Spinal cord (tissue), 10 donors: ENCODE measurements around the gene KIF25. TPM values are rescaled to one million over a fixed set of nuclear protein-coding genes. Genes with fewer than 3 reads are reported as not detected.

ENCODE experiments used
- DNase-seq, 6 donors: peaks; one replicate each; pipeline versions ENCODE4 v3.0.0 to v3.0.0-alpha.2; 2013 to 2015; ENCODE audit warnings: low spot score in 6 of 6, low read depth in 4 of 6
- H3K27ac ChIP-seq: one replicate; pipeline ENCODE4 v1.5.1; 2013; ENCODE audit warnings: low read depth, low read length, control low read depth
- H3K27me3 ChIP-seq: one replicate; pipeline ENCODE4 v1.6.1; 2013; ENCODE audit warnings: low read length; ENCODE audit not compliant: control insufficient read depth, insufficient read depth
- H3K36me3 ChIP-seq: one replicate; pipeline ENCODE4 v1.6.1; 2013; ENCODE audit warnings: low read length; ENCODE audit not compliant: control insufficient read depth, insufficient read depth
- H3K4me1 ChIP-seq: one replicate; pipeline ENCODE4 v1.6.1; 2013; ENCODE audit warnings: low read length; ENCODE audit not compliant: control insufficient read depth, insufficient read depth
- H3K4me3 ChIP-seq: one replicate; pipeline ENCODE4 v1.5.1; 2013; ENCODE audit warnings: low read depth, low read length, control low read depth
- H3K9me3 ChIP-seq: one replicate; pipeline ENCODE4 v1.6.1; 2013; ENCODE audit warnings: low read length; ENCODE audit not compliant: control insufficient read depth, insufficient read depth
- WGBS: methylation state at CpG from one replicate; pipeline ENCODE4 v1.1.5; 2013; ENCODE audit warnings: missing lambda C conversion rate; ENCODE audit not compliant: insufficient coverage; 5-methylcytosine and 5-hydroxymethylcytosine counted together
- polyA plus RNA-seq, 2 donors: library from polyadenylated mRNA; unstranded; fragments of 120-200 nt; gene quantifications; one replicate each; pipeline ENCODE4 v1.2.1, GENCODE V29; 2013; ENCODE audit not compliant: insufficient read length in 2 of 2
- total RNA-seq, 2 donors: library from RNA; depleted of rRNA in 1 of 2; stranded (reverse); fragments of 120-200 nt in 1 of 2; fragments of >200 nt in 1 of 2; gene quantifications; one replicate each; pipeline versions ENCODE4 v1.2.3 to v1.2.4, GENCODE V29; 2013 to 2014
- donor health status: healthy.

KIF25 gene
- total and polyA plus RNA-seq, 4 donors, result 1.2 to 3.0 (median 2.2) TPM; not detected in 1

- Histone ChIP-seq H3K27ac (no peak overlapping the region), H3K4me1 (no peaks in the 10 kb centered on the region)
- DNase-seq, result no peak
Observed at GRCh38 chr6:167990016-167990945, 7.2 kb upstream of the KIF25 start.

GRCh38 chr6:167993169-167993568 lies 4.3 kb upstream of the KIF25 start:
- peaks cover 2% of the 10 kb centered on the region for H3K36me3 ChIP-seq
- H3K9me3 ChIP-seq, result no peaks in the 10 kb centered on the region
- H3K27ac ChIP-seq, result no peak overlapping the region
- no peak for DNase-seq
- 62% methylated on average over 4 of the region's 16 CpGs for WGBS
- no peak overlapping the region for H3K4me3 ChIP-seq
- H3K27me3 ChIP-seq, result no peaks in the 10 kb centered on the region
- H3K4me1 ChIP-seq, result peaks cover 7% of the 10 kb centered on the region

More at GRCh38 chr6:167990016-167990945, 7.2 kb upstream of the KIF25 start:
- WGBS, result 94% methylated on average over 75 of the region's 75 CpGs
- Histone ChIP-seq H3K4me3 (no peak overlapping the region), H3K27me3 (no peaks in the 10 kb centered on the region), H3K36me3 (peaks cover 2% of the 10 kb centered on the region), H3K9me3 (no peaks in the 10 kb centered on the region)

- 96% methylated on average over 8 of the region's 11 CpGs for WGBS
- H3K27ac ChIP-seq, result no peak overlapping the region
- no peaks in the 10 kb centered on the region for H3K9me3 ChIP-seq
- peaks cover 7% of the 10 kb centered on the region for H3K4me1 ChIP-seq
- H3K4me3 ChIP-seq, result no peak overlapping the region
- peaks cover 2% of the 10 kb centered on the region for H3K36me3 ChIP-seq
- H3K27me3 ChIP-seq, result no peaks in the 10 kb centered on the region
- no peak for DNase-seq
Observed at GRCh38 chr6:167993831-167994230, 3.6 kb upstream of the KIF25 start.

- peaks cover under 1% of the 10 kb centered on the region for H3K36me3 ChIP-seq
- no peaks in the 10 kb centered on the region for H3K27me3 ChIP-seq
- H3K9me3 ChIP-seq, result no peaks in the 10 kb centered on the region
- no peak overlapping the region for H3K27ac ChIP-seq
- H3K4me1 ChIP-seq, result peaks cover 7% of the 10 kb centered on the region
- H3K4me3 ChIP-seq, result no peak overlapping the region
- WGBS, result 89% methylated on average over 12 of the region's 12 CpGs
- no peak for DNase-seq
Observed at GRCh38 chr6:167995302-167995701, 2.2 kb upstream of the KIF25 start.

GRCh38 chr6:167995731-167996151 lies 1.7 kb upstream of the KIF25 start:
- H3K4me1 ChIP-seq, result peaks cover 7% of the 10 kb centered on the region
- H3K4me3 ChIP-seq, result no peak overlapping the region
- no peaks in the 10 kb centered on the region for H3K27me3 ChIP-seq
- no peaks in the 10 kb centered on the region for H3K36me3 ChIP-seq
- 95% methylated on average over 22 of the region's 22 CpGs for WGBS
- DNase-seq, result no peak
- no peak overlapping the region for H3K27ac ChIP-seq
- H3K9me3 ChIP-seq, result no peaks in the 10 kb centered on the region

GRCh38 chr6:167996424-167997199 lies 859 bp upstream of the KIF25 start:
- no peak overlapping the region for H3K27ac ChIP-seq
- H3K9me3 ChIP-seq, result no peaks in the 10 kb centered on the region
- DNase-seq, result no peak
- no peaks in the 10 kb centered on the region for H3K36me3 ChIP-seq
- 65% methylated on average over 23 of the region's 43 CpGs for WGBS
- H3K4me3 ChIP-seq, result no peak overlapping the region
- H3K4me1 ChIP-seq, result peaks cover 7% of the 10 kb centered on the region
- no peaks in the 10 kb centered on the region for H3K27me3 ChIP-seq

GRCh38 chr6:167998215-167998614 lies 744 bp downstream of the KIF25 start:
- H3K27me3 ChIP-seq, result no peaks in the 10 kb centered on the region
- H3K4me1 ChIP-seq, result peaks cover 7% of the 10 kb centered on the region
- 94% methylated on average over 4 of the region's 5 CpGs for WGBS
- H3K27ac ChIP-seq, result no peak overlapping the region
- no peak overlapping the region for H3K4me3 ChIP-seq
- peak in 1 of 6 donors; percentile 70 for DNase-seq
- no peaks in the 10 kb centered on the region for H3K9me3 ChIP-seq
- no peaks in the 10 kb centered on the region for H3K36me3 ChIP-seq

- Histone ChIP-seq H3K4me3 (no peak overlapping the region), H3K27ac (no peak overlapping the region), H3K4me1 (peaks cover 7% of the 10 kb centered on the region), H3K27me3 (no peaks in the 10 kb centered on the region), H3K9me3 (no peaks in the 10 kb centered on the region), H3K36me3 (no peaks in the 10 kb centered on the region)
- WGBS, result 85% methylated on average over 12 of the region's 13 CpGs
- no peak for DNase-seq
Observed at GRCh38 chr6:168000198-168001028, 2.9 kb downstream of the KIF25 start.

GRCh38 chr6:168001029-168001332 lies 3.5 kb downstream of the KIF25 start:
- 67% methylated on average over 10 of the region's 10 CpGs for WGBS
- Histone ChIP-seq H3K9me3 (no peaks in the 10 kb centered on the region), H3K27me3 (no peaks in the 10 kb centered on the region), H3K36me3 (no peaks in the 10 kb centered on the region), H3K4me1 (peaks cover 7% of the 10 kb centered on the region), H3K27ac (no peak overlapping the region), H3K4me3 (no peak overlapping the region)
- DNase-seq, result no peak
